ENCODE data around the gene SEMA5A.

GRCh38 chr5:9462109-9462508 lies 83.8 kb downstream of the SEMA5A start:
- TF ChIP-seq CTCF (IDR thresholded peaks at IDR 0.05; ENCODE audit: insufficient read depth, low read depth, low read length) = no peak
- no peak for TF ChIP-seq EZH2 (IDR thresholded peaks at IDR 0.05; ENCODE audit: insufficient read depth, low read length)

Measured in astrocyte (in vitro differentiated cells and primary cell).